Fibroblast of pulmonary artery (primary cell): ENCODE data around the gene HSP90AA1.
A peak's percentile ranks its signal among the peaks of the same experiment; 100 is the strongest.
"Not testable (repeated sequence)": the region's sequence is repeated elsewhere in the genome, so short reads cannot be mapped to it uniquely, and the experiment has no call there.

Experiments used
- DNase-seq: peaks from one replicate; pipeline ENCODE4 v3.0.0-alpha.2; 2010; ENCODE audit warnings: low read depth
- H3K4me3 ChIP-seq: replicated peaks from 2 replicates; pipeline ENCODE4 v1.5.1; 2011; ENCODE audit warnings: low read depth, mild to moderate bottlenecking, control low read depth, low read length, moderate library complexity
- CTCF ChIP-seq: IDR thresholded peaks from 2 replicates; pipeline ENCODE4 v1.5.1; 2011; ENCODE audit warnings: mild to moderate bottlenecking, control low read depth, low read length, inconsistent platforms; ENCODE audit errors: missing control alignments

The HSP90AA1 gene

GRCh38 chr14:102085948-102086708, 716 bp downstream of the HSP90AA1 start:
- no peak for TF ChIP-seq CTCF
- H3K4me3 ChIP-seq: peak overlapping the region; percentile 76
- peak; percentile 63 for DNase-seq

GRCh38 chr14:102085488-102085887, 1.4 kb downstream of the HSP90AA1 start:
- peak overlapping the region; percentile 76 for H3K4me3 ChIP-seq
- no peak for TF ChIP-seq CTCF
- no peak for DNase-seq

- TF ChIP-seq CTCF: no peak
- no peak for DNase-seq
- peak overlapping the region; percentile 76 for H3K4me3 ChIP-seq
Observed at GRCh38 chr14:102084931-102085330, 1.9 kb downstream of the HSP90AA1 start.

GRCh38 chr14:102084522-102084921, 2.3 kb downstream of the HSP90AA1 start:
- H3K4me3 ChIP-seq, DNase-seq: not testable (repeated sequence)

GRCh38 chr14:102081231-102082080, 5.4 kb downstream of the HSP90AA1 start:
- DNase-seq: no peak

GRCh38 chr14:102080183-102081080, 6.4 kb downstream of the HSP90AA1 start:
- no peak for TF ChIP-seq CTCF
- no peak overlapping the region for H3K4me3 ChIP-seq
- DNase-seq: no peak

More at GRCh38 chr14:102081231-102082080, 5.4 kb downstream of the HSP90AA1 start:
- TF ChIP-seq CTCF: no peak
- no peak overlapping the region for H3K4me3 ChIP-seq

- DNase-seq: no peak
- no peak overlapping the region for H3K4me3 ChIP-seq
- TF ChIP-seq CTCF: no peak
Observed at GRCh38 chr14:102079700-102079979, 7.2 kb downstream of the HSP90AA1 start.
